Activated naive CD4-positive, alpha-beta T cell treated with Interleukin-2 at 50 U/mL for 16 hours (primary cell): ENCODE measurements around the gene CSTPP1.

Source experiments
- DNase-seq: peaks from one replicate; pipeline ENCODE4 v3.0.0-alpha.2; 2020

The CSTPP1 gene

DNA sequence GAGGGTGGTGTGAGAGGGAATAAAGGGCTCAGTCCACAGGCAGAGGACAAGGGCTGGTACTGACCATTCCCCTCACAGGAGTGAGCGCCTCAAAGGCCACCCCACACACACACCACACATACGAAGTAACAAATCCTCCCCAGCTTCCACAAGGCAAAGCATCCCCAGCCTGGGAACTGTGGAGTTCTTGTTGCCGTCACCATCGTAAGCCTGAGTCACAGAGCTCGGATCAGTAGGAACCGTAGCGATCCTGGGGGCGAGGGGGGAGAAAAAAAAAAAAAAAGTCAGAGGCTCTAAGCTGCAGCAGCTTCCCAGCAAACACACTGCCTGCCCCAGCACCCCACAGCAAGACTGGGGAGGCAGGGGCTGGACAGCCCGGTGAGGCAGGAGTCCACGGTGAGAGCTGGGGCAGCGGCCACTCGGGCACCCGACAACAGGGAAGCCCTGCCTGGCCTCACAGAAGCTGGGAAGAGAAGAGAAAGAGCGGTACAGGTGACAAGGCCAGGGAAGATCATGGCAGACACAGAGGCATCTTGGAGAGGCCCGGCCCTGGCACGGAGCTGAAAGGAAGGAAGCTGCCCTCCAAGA is 228.8 kb downstream of the CSTPP1 start:
- DNase-seq: no peak

DNA sequence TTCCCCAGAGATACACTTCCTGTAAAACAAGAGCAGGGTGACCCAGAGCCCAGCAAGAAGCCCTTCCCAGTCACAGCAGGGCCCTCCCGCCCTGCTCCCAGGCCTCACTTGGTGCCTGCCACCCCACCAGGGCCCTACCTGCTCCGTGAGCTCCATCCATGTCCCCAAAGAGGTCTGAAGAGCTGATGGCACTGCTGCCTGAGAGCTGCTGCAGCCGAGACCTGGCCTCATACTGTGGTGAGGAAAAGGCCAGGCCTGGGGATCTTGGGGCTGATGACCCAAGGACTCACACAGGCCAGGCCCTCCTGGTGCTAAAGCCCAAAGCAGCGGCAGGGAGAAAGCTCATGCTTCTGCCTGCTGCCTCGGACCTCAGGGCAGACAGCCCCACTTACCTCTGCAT is 229.8 kb downstream of the CSTPP1 start:
- DNase-seq: no peak

- DNase-seq: no peak
These were observed 234.7 kb downstream of the CSTPP1 start for GRCh38 chr11:47171061-47171838.

DNA sequence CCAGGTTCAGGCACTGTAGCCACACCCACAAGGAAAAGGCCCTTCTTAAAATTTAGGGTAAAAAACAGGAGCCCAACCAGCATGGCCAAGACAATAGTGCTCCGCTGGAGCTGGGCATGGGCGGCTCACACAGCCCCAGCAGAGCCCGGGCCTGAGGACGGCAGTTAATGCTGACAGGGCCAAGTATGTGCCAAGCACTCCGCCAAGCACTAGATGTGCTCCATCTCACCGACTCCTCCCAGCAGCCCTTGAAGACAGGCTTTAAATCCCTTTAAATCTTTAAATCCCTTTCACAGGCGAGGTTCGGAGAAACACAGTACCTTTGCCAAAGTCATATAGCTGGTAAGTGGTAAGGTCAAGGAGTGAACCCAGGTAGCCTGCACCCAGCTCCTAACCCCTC is 235.3 kb downstream of the CSTPP1 start:
- DNase-seq: no peak

GRCh38 chr11:47172740-47173336 is 236.3 kb downstream of the CSTPP1 start:
- no peak for DNase-seq

- DNase-seq: no peak
These were observed 239.3 kb downstream of the CSTPP1 start for GRCh38 chr11:47175746-47176327.

DNA sequence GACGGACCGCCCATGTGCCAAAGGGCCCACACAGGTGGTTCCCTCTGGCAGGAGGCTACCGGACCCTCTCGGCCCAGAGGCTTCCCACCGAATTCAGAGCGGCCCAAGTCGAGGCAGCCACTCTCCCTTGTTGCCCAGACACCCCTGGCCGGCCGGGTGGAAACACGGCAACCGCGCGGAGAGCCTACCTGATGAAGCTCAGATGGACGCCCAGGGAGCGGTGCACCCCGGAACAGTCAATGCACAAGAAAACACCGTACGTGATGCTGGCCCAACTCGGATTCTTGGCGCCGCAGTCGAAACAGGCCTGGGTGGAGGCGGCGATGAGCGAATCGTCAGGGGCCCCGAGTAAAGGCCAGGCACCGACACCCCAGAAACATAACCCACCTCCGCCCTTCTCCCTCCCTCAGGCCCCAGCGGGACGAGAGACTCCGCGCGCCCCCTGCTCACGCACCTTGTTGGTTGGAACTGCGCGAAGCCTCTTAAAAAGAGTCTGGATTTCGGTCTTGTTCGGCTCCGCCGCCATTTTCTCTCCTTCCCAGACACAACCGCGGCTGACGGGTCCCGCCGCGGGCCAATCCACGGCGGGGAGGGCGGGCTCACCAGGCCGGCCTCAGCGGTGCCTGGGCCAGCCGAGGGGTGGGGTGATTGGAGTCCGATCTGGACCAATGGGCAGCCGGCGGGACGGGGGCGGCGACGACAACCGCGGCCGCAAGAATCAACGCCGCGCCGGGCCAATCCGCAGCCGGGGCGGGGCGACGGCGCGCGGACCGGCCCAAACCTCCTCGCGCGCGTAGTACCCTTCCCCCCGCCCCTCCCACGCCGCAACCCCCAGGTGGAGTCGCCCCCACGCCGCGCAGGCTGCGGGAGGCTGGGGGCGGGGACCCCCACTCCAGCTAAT is 240.0 kb downstream of the CSTPP1 start, which contains the start of gene ARFGAP2:
ARFGAP2 (minus strand) TSS at position 552 of the 901 bp plus-strand sequence; CDS start at position 526, 26 bp downstream.
- peak; percentile 97 for DNase-seq

DNA sequence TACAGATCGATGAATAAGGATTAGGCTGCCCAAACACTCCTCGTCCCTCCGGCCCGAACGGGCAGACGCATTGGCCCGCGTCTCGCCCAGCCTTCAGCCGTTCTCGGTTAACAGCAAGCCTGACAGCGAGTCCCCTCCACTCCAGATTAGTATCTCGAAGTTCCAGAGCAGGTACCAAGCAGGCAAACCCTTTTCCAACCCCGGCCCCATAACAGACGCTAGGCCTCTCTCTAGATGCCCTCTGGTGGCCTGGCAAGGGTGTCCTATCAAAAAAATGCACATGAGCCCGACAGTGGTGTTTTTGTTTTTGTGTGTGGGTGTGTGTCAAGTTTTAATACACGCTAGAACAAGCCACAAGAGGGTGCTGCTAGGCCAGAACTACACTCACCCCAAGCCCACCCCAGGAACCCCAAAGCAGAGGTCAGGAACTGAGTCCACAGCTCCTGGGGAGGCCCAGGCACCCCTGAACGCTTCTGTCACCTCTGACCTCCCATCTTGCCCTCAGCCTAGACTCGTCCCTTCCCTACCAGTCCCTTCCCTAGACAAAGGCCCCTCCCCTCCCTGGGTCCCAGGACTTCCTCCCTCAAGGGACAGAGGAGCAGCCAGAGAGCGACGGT is 240.8 kb downstream of the CSTPP1 start:
- peak; percentile 78 for DNase-seq

- DNase-seq: no peak
These were observed 241.3 kb downstream of the CSTPP1 start for GRCh38 chr11:47177846-47178245.

DNA sequence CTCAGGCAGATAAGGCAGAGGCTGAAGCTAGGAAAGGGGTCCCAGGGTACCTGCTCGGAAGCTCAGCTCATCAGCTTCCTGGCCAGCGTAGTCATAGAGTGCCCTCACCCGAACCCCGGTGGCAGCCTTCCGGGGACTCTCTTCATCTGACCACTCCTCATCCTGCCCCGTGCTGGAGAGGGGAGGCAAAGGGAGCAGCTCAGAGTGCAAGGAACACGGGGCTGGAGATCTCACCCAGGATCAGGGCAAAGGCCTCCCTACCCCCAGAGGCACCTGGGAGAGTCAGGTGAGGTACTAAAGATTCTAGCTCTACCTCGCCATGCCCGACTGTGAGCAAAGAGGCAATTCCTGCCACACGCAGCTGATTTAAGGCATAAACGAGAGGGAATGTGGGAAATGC is 241.8 kb downstream of the CSTPP1 start:
- no peak for DNase-seq

DNA sequence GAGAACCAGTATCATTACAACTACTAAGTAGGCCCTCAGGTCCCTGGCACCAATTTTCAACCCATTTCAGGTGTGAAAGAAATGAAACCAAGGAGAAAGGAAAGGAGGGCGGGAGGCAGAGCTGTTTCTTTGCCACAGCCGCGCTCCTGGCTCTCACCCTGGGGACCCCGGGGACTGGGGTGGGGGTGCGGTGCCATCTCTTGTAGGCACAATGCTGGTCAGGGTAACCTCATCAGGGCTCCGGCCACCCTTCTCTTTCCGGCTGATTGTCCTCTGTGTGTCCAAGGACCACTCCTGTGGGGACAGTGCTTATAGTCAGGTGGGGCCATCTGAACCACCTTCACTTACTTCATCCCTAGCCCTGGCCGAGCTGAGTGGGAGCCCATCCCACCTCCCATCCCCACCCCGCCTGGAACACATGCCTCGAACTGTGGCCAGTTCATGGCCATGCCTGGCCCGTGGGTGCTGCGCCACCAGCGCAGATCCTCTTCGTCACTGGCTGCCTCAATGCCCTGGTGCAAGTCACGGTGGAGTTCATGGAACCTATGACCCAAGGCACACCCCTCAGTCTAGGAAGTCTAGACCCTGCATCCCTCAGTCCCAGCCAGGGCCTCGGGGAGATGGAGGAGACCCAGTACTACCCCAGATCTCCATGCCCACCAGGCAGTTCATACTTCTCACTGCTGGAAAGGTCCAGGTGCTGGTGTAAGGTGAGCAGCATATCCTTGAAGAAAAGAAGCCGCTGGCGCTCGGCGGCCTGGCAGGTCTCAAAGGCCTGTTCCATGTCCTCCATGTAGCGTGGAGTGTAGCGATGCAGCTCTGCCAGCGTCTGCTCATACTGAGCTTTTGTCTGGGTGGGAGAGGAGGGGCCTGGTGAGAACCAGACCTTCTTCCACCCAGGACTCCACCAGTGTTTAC is 242.4 kb downstream of the CSTPP1 start:
- no peak for DNase-seq

DNA sequence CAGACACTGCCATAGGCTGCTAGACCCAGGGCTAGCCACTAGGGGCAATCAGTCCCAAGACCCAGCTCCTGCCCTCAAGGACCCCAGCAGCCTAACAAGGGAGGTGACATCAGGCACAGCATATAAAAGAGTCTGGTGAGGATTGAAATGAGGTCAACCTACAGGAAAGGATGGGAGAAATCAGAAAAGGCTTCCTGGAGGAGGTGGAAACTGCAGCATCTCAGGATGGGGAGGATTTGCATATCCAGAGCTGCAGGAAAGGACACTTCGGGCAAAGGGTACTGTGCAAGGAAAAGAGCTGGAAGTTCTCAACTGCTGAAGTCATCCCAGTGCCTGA is 243.1 kb downstream of the CSTPP1 start:
- DNase-seq: peak; percentile 42

DNA sequence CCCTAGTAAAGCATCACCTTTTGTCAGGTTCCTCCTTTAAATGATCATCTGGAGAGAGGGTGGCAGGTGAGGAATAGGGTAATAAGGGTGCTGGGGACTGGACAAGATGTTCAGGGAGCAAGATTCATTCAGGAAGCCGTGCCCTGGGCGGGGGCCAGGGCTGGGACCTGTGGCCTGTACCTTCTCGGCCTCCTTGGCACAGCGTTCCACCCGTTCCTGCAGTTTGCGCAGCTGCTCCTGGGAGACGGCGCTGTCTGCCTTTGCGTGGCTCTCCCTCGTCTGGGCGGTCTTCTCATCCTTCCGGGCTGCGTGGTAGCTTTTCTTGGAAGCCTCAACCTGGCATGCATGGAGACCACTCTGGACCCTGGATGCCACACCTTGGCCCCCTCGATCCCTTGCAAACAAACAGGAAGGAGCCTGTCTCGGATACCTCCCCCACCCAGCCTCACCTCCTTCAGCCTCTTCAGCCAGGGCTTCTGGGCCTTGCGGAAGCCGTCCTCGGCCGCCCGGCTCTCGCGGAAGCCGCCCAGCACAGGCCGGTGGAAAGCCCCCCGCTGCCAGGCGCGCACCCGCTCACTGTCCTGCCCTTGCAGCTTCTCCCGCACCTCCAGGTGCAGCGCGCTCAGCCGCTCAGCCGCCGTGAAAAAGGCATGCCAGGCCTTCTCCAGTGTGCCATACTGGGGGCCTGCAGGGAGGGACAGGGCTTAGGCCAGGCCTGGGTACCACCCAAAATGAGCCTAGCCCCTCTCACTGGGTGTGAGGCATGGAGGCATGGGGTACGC is 243.6 kb downstream of the CSTPP1 start:
- DNase-seq: no peak

DNA sequence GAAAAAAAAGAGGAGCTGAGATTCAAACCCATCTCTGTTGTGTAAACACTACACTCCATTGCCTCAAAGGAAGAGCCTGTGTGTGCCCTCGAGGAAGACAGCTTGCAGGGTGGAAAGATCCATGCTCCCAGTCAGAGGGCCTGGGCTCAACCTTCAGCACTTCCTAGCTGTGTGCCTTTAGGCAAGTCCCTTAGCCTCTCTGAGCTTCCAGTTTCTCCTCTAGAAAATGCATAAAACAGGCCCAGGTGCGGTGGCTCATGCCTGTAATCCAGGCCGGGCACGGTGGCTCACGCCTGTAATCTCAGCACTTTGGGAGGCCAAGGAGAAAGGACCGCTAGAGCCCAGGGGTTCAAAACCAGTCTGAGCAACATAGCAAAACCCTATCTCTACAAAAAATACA is 244.7 kb downstream of the CSTPP1 start:
- no peak for DNase-seq

DNA sequence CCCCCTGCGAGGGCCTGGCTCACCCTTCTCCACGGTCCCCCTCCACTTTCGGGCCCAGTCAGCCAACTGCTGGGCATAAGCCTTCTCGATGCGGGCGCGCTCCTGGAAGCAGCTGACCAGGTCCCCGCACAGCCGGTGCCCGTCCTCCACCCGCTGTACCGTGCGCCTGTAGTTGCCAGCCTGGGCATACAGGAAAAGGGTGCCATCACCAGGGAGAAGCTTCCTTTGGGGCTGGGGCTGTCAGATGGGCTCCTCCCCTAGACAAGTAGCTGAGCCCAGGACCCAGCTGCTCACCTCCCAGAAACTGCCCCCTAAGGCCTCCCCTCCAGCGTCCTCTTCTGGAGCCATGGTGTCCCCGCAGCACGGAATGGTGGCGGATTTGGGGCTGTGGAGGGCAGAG is 245.8 kb downstream of the CSTPP1 start:
- DNase-seq: no peak

DNA sequence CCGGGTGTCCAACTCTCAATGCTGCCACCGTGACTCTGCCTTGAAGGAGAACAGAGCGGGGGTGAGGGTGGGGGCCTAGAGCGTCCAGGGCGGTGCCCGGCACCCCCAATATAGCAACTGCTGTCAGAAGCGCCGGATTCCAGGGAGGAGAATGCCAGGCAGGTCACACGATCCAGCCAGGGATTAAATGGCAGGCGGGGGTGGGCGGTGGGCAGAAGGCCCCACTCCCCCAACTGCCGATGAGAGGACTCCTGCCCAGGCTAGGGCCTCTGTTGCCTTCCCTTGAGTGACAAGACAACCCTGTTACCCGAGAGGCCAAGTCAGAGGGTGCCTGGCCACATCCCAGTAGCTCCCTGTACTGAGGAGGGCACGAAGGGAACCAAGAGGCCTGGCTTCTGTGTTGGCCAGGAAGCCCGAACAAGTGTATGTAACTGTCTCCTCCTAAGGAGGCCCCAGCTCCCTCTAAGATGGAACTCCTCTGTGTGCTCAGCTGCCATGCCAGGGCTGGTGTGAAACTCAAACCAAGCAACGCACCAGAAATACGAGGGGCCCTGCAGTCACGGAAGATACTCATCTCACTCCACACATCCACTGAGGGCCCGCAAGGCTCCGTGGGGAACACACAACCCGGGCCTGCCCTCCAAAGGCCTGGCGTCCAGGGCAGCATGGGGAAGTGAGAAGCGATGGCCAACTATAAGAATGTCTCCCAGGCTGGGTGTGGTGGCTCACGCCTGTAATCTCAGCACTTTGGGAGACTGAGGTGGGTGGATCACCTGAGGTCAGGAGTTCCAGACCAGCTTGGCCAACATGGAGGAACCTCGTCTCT is 246.7 kb downstream of the CSTPP1 start:
- DNase-seq: no peak

DNA sequence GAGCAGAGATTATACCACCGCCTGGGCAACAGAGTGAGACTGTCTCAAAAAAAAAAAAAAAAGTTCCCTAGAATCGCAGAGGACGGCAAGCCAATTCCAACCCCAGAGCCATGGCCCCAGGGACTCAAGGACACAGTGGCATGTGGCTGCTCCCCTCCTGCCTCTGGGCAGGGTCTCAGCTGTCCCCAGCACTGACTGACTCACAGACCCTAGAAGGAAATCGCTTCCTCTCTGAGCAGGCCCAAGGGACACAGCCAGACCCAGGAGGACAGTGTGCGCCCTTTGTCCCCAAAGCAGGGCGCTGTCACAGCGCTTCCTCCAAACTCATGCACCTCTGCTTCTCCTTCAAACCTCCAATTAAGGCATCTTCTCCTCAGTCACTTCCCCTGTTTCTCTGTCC is 247.4 kb downstream of the CSTPP1 start:
- DNase-seq: no peak

GRCh38 chr11:47184711-47185304 is 248.2 kb downstream of the CSTPP1 start:
- DNase-seq: no peak
